ENCODE data around the gene ZNF350. TPM values are rescaled to one million over a fixed set of nuclear protein-coding genes. Genes with fewer than 3 reads are reported as not detected.

ZNF350 gene
- total and polyA plus RNA-seq, 2 of the 13 experiments (the other 11 are each of a cell fraction or from before 2014, with no cell fraction given): 3.7 to 6.9 TPM

GRCh38 chr19:52028027-52028779, 41.6 kb upstream of the ZNF350 start, which contains the start of gene ZNF614 (continued):
- TF ChIP-seq REST (IDR thresholded peaks at IDR 0.05; ENCODE audit: borderline replicate concordance in 1 of 2, low read depth in 1 of 2, low read length in 2 of 2) (no peak; a peak in 1 of 4 replicates), CSRNP2 (CRISPR knock-in tag; conservative IDR thresholded peaks at IDR 0.05; ENCODE audit: low read depth) (no peak), GABPA (IDR thresholded peaks at IDR 0.05; ENCODE audit: low read depth, low read length) (no peak), GABPA (CRISPR knock-in tag; IDR thresholded peaks at IDR 0.05; ENCODE audit: low read depth) (peak; percentile 51; the same call in 1 of the 2 replicates), CBX2 (IDR thresholded peaks at IDR 0.05; ENCODE audit: low read depth, low read length) (no peak), CBX2 (CRISPR knock-in tag; IDR thresholded peaks at IDR 0.05; ENCODE audit: low read depth) (no peak), SAP130 (CRISPR knock-in tag; IDR thresholded peaks at IDR 0.05; ENCODE audit: low read depth) (peak; percentile 97), ZNF629 (CRISPR knock-in tag; conservative IDR thresholded peaks at IDR 0.05) (no peak)
- TF ChIP-seq, protein P1, sequence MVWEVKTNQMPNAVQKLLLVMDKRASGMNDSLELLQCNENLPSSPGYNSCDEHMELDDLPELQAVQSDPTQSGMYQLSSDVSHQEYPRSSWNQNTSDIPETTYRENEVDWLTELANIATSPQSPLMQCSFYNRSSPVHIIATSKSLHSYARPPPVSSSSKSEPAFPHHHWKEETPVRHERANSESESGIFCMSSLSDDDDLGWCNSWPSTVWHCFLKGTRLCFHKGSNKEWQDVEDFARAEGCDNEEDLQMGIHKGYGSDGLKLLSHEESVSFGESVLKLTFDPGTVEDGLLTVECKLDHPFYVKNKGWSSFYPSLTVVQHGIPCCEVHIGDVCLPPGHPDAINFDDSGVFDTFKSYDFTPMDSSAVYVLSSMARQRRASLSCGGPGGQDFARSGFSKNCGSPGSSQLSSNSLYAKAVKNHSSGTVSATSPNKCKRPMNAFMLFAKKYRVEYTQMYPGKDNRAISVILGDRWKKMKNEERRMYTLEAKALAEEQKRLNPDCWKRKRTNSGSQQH (CRISPR knock-in tag; IDR thresholded peaks at IDR 0.05; ENCODE audit: low read depth): no peak
- TF ChIP-seq, protein P2, sequence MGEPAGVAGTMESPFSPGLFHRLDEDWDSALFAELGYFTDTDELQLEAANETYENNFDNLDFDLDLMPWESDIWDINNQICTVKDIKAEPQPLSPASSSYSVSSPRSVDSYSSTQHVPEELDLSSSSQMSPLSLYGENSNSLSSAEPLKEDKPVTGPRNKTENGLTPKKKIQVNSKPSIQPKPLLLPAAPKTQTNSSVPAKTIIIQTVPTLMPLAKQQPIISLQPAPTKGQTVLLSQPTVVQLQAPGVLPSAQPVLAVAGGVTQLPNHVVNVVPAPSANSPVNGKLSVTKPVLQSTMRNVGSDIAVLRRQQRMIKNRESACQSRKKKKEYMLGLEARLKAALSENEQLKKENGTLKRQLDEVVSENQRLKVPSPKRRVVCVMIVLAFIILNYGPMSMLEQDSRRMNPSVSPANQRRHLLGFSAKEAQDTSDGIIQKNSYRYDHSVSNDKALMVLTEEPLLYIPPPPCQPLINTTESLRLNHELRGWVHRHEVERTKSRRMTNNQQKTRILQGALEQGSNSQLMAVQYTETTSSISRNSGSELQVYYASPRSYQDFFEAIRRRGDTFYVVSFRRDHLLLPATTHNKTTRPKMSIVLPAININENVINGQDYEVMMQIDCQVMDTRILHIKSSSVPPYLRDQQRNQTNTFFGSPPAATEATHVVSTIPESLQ (CRISPR knock-in tag; conservative IDR thresholded peaks at IDR 0.05): no peak
- TF ChIP-seq, protein P3, sequence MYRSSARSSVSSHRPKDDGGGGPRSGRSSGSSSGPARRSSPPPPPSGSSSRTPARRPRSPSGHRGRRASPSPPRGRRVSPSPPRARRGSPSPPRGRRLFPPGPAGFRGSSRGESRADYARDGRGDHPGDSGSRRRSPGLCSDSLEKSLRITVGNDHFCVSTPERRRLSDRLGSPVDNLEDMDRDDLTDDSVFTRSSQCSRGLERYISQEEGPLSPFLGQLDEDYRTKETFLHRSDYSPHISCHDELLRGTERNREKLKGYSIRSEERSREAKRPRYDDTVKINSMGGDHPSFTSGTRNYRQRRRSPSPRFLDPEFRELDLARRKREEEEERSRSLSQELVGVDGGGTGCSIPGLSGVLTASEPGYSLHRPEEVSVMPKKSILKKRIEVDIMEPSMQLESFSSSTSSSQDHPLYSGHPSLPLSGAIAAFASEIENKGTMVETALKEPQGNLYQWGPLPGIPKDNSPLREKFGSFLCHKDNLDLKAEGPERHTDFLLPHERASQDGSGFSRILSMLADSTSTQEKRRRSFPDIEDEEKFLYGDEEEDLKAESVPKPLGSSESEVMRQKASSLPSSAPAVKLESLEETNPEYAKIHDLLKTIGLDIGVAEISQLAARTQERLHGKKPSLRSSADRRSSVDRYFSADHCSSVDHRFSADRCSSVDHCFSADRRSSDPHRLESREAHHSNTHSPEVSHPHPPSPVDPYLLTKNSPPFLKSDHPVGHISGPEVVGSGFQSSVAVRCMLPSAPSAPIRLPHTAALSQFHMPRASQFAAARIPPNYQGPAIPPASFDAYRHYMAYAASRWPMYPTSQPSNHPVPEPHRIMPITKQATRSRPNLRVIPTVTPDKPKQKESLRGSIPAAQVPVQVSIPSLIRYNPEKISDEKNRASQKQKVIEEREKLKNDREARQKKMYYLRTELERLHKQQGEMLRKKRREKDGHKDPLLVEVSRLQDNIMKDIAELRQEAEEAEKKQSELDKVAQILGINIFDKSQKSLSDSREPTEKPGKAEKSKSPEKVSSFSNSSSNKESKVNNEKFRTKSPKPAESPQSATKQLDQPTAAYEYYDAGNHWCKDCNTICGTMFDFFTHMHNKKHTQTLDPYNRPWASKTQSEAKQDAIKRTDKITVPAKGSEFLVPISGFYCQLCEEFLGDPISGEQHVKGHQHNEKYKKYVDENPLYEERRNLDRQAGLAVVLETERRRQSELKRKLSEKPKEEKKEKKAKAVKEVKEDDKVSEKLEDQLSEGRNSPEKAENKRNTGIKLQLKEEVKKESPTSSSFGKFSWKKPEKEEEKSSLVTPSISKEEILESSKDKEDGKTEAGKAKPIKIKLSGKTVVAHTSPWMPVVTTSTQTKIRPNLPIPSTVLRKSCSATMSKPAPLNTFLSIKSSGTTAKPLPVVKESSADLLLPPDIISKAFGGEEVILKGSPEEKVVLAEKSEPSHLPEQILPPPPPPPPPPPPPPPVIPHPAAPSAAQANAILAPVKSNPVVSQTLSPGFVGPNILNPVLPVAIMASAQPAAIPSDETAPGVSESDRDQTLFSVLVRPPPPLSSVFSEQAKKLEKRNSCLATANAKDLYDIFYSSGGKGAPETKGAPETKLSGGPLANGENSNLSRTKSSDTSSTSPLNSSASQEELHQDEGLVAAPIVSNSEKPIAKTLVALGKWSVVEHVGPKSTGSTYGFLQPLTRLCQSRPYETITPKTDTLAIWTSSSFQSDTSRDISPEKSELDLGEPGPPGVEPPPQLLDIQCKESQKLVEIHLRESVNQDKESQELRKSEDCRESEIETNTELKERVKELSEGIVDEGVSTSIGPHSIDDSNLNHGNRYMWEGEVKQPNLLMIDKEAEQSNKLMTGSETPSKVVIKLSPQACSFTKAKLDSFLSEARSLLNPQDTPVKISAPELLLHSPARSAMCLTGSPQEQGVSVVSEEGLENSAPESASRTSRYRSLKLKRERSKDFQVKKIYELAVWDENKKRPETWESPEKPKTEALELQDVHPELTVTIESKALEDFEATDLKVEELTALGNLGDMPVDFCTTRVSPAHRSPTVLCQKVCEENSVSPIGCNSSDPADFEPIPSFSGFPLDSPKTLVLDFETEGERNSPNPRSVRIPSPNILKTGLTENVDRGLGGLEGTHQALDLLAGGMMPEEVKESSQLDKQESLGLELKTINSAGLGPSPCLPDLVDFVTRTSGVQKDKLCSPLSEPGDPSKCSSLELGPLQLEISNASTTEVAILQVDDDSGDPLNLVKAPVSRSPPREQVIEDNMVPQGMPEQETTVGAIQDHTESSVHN (CRISPR knock-in tag; IDR thresholded peaks at IDR 0.05): 0 out of 2 replicates have a peak, but pooled peaks have one; percentile 27

Measured in HepG2 (cell line).